Fibroblast of skin of right quadriceps (primary cell): ENCODE data around the gene MAP3K13.
"Not testable (repeated sequence)": the region's sequence is repeated elsewhere in the genome, so short reads cannot be mapped to it uniquely, and the experiment has no call there.

ENCODE experiments used
- DNase-seq: peaks from one replicate; pipeline ENCODE4 v3.0.0-alpha.2; 2013

The MAP3K13 gene

DNA sequence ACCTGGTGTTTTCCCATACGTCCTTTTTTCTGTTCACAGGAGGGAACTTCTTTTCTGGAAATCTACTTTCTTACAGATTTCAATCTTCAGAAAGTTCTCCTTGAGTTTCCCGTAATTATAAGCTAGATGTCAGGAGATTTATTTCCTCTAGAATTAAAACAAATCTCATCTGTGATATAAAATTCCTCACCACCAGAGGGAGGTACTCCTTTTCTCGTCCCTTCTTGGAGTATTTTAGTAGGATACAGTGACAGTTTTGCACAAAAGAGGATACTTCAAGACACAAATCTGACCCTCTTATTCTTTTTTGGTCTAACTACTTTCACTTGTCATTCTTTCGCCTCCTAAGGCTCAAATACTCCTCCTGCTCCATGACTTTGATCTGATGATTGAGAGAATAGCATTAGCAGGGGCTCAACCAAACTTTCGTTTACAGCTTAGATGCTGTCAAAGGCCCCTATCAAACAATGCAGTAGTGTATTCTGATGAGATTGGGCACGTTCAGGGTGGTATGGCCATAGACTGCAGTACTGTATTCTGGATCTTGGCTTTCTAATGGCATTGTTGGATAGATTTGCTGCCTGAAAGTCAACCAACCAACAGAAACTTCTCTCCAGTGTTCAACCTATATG lies 97.9 kb downstream of the MAP3K13 start:
- peak; percentile 5 for DNase-seq

DNA sequence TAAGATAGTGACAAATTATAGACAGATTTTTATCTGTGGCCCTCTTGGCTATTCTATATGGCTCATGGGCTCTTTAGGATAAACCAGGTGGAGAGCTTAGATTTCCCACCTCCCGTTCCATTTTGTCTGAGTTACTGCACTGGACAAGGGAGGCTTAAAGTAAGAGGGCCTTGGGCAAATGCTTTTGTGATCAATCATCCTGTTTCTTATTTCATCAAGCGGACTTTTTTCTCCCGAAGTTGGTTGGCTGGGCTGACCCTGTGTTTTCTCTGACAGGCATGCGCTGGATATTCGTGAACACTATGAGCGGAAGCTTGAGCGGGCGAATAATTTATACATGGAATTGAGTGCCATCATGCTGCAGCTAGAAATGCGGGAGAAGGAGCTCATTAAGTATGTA lies 102.5 kb downstream of the MAP3K13 start:
- DNase-seq: no peak

DNA sequence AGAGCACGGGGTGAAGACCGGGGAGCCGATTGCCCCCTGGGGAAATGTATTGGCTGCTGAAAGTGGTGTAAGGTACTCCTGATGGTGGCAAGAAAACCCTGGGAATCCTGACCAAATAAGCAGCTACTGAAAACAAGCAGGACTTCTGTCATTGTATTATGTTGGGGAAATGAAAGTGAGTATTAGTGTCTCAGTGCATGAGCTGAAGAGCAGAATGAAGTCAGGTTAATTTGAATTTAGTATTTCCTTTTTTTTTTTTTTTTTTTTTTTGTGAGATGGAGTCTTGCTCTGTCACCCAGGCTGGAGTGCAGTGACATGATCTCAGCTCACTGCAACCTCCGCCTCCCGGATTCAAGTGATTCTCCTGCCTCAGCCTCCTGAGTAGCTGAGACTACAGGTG lies 103.2 kb downstream of the MAP3K13 start:
- DNase-seq: not testable (repeated sequence)

DNA sequence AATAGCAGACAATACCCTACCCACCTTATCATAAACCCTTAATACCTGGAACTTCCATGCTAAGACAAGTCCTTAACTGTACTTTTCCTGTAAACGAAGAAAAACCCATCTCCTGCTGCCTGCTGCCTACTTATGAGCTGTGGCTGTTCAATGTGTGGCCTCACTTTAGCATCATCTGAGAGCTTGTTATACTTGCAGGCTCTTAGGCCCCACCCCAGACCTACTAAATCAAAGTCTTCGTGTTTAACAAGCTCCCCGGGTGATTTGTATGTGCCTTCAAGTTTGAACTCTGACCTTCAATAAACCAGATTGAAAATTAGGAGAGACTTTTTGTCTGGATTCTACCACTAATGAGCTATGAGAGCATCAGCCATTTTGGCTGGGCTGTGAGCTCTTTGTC lies 106.6 kb downstream of the MAP3K13 start:
- no peak for DNase-seq

DNA sequence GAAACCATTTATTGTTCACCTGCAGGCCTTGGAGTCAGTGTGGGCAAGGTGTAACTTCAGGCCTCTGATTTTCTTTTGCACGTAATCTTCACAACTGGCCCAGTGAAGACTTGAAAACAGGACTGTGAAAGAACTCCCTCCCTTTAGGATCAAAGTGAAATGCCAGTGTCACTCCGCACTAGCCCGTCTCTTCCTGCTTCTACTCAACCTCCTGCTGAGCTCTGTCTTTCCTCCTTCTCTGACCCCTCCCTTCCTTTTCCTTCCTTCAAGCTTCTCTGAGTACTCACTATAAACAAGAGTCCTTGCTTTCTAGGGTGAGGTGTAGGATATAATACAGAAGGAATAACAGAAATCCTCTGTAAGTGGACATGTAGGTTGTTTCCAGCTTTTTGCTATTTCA lies 107.4 kb downstream of the MAP3K13 start:
- no peak for DNase-seq

DNA sequence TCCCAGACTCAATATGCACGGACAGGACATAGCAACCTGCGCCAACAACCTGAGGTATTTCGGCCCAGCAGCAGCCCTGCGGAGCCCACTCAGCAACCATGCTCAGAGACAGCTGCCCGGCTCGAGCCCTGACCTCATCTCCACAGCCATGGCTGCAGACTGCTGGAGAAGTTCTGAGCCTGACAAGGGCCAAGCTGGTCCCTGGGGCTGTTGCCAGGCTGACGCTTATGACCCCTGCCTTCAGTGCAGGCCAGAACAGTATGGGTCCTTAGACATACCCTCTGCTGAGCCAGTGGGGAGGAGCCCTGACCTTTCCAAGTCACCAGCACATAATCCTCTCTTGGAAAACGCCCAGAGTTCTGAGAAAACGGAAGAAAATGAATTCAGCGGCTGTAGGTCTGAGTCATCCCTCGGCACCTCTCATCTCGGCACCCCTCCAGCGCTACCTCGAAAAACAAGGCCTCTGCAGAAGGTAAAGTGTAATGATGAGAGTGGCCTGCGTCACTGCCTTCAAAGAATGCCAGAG lies 110.4 kb downstream of the MAP3K13 start:
- DNase-seq: no peak

DNA sequence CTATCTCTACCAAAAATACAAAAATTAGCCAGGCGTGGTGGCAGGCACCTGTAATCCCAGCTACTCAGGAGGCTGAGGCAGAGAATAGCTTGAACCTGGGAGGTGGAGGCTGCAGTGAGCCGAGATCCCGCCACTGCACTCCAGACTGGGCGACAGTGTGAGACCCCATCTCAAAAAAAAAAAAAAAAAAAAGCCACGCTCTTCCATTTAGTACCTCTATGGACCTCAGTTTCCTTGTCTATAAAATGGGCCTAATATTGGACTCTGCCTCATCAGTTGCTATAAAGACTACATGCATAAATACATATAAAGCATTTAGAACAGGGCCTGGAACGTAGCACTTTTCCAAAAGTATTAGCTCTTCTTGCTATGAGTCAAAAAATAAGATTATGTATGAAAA lies 112.0 kb downstream of the MAP3K13 start:
- not testable (repeated sequence) for DNase-seq

DNA sequence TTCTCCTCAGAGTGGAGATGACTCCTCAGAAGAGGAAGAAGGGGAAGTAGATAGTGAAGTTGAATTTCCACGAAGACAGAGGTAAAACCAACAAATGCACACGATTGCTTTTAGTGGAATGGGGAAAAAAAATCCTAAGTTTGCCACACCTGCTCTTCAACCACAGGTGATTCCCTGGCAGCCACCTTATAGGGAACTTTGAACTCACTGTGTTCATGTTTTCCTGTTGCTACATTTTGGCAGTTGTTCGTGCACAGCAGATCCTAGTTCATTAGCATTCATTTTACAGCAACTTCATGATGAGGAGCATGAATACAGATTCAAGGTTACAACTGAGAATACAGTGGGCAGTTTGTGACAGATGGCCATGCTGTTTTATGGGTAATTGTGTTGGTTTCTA lies 114.4 kb downstream of the MAP3K13 start:
- DNase-seq: no peak

DNA sequence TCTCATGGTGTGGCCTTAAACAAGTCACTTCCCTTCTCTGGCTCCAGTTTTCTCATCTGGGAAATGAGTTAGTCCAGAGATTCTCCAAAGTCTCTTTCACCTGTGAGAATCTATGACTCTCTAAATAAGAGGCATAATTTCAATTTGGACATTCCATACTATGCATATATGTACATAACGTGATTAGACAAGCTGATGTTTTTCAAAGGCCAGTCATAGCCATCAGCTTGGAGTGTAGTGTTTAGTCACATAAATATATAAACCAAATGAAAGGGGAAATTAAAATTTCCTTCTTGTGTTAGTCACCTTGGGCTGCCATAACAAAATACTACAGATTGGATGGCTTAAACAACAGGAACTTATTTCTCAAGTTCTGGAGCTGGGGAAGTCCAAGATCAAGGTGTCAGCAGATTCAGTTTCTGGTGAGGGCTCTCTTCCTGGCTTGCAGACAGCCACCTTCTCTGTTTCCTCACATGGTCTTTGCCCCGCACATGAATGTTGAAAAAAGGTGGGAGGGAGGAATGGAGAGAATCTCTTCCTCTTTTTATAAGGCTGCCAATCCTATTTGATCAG lies 116.5 kb downstream of the MAP3K13 start:
- DNase-seq: no peak

DNA sequence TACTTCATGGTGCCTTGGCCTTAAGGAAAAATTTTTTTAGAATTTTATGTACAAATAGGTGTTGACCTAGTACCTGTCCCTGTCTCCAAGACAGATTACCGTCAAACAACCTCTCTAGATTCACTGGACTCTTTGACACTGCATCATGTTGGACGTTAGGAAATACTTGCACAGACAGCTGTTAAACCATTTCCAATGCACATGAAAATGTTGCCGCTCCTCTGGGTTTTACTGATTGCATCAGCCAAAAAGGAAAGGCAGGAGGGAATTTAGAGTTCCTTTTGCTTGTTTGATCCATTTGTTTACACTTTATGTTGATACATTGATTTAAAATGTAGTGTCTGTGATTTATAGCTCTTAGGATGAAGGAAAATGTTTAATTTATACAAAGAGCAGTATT lies 121.4 kb downstream of the MAP3K13 start:
- no peak for DNase-seq

DNA sequence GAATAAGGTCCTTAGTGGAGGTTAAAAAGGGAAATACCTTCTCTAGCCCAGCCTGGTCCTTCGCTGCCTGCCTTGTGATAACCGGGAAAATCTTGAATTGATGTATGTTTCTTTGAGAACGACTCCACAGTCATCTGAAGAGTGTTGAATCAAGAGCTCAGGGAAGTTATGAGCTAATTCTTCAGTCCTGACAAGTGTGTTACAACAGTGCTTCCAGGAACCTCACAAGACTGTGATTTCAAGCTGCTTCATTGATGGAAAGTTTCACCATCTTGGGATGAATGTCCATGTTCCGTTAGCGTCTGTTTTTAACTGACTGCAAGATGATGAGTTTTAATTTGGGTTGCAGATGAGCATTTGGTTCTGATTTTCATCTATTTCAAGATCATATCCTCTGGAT lies 123.5 kb downstream of the MAP3K13 start:
- no peak for DNase-seq

DNA sequence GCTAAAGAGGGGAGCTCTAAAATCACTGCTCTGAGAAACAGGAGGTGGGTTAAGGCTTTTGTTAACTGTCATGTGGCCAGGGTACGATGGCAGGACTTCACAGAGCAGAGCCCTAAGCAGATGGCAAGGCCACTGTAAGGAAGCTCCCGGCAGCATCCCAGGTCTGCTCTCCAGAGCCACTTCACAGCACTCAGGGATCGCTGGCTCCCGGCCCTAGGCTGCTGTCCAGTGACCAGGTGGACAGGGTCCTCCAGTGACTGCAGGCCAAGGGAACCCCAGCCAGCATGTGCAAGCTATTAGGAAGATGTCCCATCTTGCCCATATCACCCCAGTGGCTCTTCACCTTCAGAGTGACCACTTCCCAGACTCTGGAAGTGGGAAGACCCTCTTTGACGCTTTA lies 125.5 kb downstream of the MAP3K13 start:
- DNase-seq: no peak

DNA sequence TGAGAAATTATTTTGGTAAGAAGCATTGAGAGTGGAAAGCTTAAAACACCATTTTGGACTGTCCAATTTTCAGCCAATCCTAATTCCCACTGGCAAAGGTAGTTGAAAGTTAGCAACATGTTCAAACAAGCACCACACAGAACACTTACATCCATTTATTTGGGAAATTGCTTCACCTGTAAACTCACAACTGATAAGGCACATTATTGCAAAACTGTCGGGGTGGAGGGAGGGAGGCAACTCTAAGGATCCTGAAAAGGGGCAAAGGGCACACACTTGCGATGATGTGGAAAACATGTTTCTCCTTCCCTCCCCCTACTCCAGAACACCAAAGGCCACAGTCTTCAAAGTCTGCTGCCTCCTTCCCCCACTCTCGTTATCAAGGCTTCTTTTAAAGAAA lies 126.5 kb downstream of the MAP3K13 start:
- no peak for DNase-seq

DNA sequence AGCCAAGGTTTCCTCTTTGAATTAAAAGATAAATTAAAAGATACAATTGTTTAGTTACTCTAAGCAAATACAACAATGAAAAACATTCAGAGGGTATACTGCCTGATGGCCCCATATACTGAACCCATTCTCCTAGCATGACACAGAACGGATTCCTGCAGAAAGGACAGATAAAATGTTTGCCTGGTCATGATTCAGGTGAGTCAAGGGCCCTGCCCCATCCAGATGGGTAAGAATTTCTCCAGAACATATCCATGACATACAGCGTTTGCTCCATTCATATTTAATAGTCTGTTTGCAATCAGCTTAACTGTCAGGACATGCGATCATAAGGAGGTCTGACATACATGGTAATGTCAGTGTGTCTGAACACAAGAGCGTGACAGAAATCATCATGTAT lies 127.3 kb downstream of the MAP3K13 start:
- DNase-seq: no peak

DNA sequence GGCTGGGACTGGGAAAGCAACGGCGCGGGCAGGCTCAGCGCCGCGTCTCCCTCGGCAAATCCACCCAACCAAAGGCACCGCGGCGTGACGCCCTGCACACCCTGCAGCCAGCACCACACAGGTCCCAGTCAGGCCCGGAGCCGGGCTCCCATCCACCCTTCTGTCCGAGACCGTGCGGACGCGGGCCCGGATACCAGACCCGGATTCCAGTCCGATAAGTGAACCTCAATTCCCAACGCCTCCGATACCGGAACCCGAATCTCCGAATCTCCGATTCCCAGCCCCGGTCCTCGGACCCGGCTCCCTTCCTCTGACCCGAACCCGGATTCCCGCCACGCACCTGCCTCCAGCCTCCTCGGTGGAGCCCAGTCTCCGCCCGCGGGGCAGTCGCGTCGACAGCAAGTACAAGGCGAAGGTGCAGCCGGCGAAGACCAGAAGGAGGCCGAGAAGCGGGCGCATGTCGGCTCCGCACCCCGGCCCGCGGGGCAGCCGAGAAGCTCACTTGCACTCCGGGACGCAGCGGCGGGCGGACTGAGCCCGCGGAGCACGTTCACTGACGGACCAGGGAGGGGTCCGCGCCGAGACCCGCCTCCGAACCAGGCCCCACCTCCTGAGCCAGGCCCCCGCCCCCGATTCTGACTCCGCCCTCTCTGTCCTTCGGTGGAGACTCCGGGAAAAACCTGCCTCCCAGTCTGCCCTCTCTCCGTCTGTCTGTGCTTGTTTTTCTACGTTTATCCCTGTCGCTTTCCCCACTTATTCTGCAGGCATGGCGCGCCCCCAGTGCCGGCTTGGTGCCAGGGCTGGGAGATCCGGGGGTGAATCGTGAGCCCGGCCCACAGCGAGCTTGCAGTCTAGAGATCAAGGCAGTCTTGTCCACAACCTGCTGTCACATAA lies 135.8 kb downstream of the MAP3K13 start, which contains the start of gene TMEM41A:
Gene TMEM41A, minus strand, starts transcription at position 533 of the 894 bp plus-strand sequence. Its CDS starts 74 bp downstream, at position 459.
- peak; percentile 87 for DNase-seq

DNA sequence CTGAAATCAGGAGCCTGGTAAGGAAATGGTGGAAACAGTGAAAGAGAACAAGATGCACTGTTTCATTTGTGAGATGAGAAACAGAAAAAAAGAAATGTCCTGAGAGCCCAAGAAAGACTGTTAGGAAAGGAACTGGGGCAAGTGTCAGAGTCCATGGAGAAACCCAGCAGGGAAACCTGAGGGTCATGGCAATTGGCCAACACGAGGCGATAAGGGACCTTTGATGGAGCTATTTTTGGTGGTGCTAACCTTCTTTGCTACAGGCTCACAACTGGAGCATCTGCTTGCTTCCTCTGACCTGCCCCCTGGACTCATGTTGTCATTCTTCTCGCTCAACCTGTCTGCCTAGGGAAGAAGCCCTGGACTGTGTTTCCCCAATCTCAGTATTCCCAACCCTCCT lies 140.1 kb downstream of the MAP3K13 start:
- DNase-seq: no peak

DNA sequence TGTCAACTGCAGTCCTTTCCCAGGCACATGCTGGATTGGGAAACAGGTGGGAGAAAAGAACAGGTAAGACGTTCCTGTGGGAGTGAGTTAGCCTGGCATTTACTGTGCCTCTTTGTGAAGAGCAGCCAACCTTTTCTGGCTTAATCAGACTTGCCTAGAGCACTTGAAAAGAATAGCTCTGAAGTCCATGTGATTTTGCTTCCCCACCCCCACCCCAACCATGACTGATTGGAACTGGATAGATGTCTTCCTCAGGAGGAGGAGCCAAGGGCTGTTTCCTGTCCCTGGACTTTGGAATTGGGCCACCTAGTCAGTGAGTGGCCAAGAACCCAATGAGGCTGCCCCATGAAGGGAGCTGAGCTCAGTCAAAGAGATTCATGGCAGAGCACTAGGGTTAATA lies 140.6 kb downstream of the MAP3K13 start:
- DNase-seq: no peak

DNA sequence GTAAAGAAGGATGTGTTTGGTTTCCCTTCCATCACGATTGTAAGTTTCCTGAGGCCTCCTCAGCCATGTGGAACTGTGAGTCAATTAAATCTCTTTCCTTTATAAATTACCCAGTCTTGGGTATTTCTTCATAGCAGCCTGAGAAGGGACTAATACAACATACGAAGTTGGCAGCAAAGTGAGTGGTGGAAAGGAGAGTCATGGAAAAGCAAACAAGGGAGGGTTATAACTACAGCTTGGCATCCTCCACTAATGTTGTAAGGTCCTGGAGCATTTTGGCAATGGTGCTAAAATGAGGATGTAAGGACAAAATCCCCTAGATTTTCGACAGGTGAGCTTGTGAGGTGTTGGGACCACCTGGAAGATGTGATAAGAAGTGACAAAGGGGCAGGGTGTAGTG lies 141.7 kb downstream of the MAP3K13 start:
- no peak for DNase-seq

DNA sequence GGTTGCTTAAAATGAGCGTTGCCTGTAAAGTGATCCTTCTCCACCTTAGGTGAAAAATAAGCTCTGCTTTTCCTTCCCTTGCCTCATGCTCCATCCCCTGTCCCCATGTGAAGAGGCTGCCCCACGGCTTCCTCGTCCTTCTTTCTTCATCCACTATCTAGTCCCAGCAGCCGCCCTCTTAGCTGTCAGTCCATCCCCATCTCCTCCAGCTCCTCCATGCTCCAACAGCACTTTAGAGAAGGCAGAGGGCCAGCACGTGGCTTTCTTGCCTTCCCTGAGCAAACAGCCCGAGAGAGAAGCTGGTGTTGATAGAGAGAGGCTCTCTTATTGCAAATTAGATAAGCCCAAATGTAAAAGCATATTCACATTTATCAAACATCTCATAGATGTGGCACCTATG lies 144.9 kb downstream of the MAP3K13 start:
- DNase-seq: no peak

DNA sequence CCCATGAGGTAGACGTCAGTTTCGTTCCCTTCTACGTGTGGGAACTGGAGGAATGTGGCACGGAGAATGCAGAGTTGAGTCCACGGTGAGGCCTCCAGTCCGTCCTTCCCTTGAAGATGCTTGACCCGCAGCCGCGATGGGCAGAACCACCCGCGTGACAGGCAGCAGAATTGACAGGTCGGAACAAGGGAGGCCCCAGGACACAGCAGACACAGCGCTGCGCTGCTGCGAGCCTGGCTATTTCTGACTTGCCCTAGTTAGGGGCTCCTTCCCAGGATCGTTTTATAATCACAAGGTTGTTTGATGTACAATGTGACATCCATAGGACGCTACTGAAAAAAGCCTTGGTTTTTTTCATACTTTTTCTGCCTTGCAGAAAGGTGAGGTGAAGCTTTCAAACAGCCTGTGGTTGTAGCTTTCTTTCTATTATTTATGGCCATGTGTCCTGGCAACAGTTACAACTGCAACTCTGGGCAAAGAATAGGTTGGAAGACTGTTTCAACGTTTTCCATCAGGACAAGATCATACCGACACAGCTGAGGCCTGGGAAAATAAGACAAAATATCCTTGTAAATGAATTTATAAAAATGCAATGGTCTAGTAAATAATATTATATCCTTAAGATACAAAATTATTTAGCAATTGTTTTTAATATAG lies 145.5 kb downstream of the MAP3K13 start:
- DNase-seq: no peak

DNA sequence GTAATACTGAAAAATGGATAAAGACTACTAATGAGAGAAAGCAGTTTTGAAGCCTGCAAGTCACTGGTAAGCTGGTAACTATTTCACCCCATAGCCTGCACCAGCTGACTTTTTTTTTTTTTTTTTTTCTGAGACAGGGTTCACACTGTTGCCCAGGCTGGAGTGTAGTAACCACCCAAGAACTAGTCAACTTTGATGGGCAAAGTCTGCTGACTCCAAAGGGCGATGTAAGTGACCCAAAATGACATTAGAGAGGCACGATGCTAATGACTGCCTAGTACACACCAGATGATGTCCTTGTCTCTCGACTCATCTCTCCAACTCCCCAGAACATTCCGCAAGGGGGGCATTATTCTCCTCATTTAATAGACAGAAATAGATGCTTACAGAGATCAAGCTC lies 148.8 kb downstream of the MAP3K13 start:
- DNase-seq: no peak

DNA sequence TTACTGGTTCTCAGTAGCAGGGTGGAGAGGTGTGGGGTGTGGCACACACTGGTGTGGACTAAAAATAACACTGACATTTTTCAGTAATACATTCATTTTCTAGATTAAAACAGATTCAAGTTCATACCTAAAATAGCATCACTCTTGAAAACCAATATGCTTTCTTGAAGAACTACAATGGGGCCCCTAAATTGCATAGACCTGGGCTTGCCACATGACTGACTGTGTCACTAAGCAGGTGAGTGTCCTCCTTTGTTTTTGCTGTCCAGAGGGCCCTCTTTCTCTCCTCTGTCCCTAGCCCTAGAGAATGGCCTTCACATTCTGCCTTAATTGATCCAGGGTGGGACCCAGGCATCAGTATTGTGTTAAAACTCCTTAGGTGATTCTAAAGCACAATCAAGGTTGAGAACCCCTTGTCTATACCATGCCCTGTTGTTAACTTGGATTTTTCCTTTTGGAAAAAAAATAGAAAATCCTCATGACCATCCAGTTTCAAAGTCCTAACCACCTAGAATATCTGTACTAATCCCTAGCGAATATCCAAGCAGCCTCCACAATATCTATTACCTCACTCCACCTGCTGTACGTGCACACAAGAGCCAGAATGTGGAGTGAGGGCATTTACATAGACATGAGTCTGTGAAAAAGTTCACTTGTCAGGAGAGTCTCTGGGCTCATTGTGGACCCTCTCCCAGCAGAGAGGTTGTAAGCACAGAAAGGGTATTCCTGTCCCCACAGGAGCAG lies 154.6 kb downstream of the MAP3K13 start:
- DNase-seq: no peak

DNA sequence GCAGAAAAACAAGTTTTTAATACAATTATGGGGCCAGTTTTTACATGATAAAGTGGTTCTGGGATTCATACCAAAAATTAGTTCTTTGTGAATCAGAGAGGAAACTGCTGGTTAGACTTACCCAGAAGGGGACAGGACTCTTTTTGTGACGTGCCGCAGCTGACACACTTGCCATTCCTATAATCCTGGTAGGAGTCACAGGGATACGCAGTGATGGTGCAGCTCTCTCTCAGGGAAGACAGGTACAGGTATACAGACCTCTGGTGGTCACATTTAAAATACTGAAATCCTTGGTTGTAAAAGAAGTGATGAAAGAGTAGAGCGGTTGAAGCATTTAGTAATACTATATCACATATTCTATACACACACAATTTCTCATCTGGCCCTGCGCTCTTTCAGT lies 156.1 kb downstream of the MAP3K13 start:
- DNase-seq: no peak
